SU-DHL-6 (cell line): ENCODE measurements around the gene UBL3.

Experiments used
- H2AFZ ChIP-seq: fragments of 200-600 bp; sonication (generic); 2 replicates; pipeline ENCODE4 v1.6.1; 2014; ENCODE audit warnings: low read depth, mild to moderate bottlenecking, moderate library complexity, mixed read lengths, antibody characterized with exemption, low read length; ENCODE audit not compliant: severe bottlenecking
- H3F3A ChIP-seq: fragments of 200-600 bp; shearing (Covaris generic); 2 replicates; pipeline ENCODE4 v1.6.0; 2016; ENCODE audit warnings: antibody characterized with exemption, mild to moderate bottlenecking; ENCODE audit not compliant: insufficient read depth
- H3K27ac ChIP-seq: fragments of 200-600 bp; sonication (generic); 2 replicates; pipeline ENCODE4 v1.5.1; 2016; ENCODE audit warnings: low read depth, mild to moderate bottlenecking, low read length, moderate library complexity, mixed read lengths
- H3K27me3 ChIP-seq: fragments of 200-600 bp; sonication (generic), shearing (Covaris generic); 2 replicates; pipeline ENCODE4 v1.6.0; 2014; ENCODE audit warnings: mild to moderate bottlenecking, low read length
- H3K36me3 ChIP-seq: fragments of 200-600 bp; sonication (generic); 2 replicates; pipeline ENCODE4 v1.6.1; 2014; ENCODE audit warnings: mild to moderate bottlenecking, low read length, mixed read lengths
- H3K4me2 ChIP-seq: fragments of 300-600, 200-600 bp; shearing (Covaris generic), sonication (generic); 2 replicates; pipeline ENCODE4 v1.6.0; 2014; ENCODE audit warnings: low read length, low read depth, mild to moderate bottlenecking; ENCODE audit not compliant: poor library complexity, severe bottlenecking
- H3K4me3 ChIP-seq: fragments of 200-600 bp; sonication (generic); 2 replicates; pipeline ENCODE4 v1.5.1; 2014; ENCODE audit warnings: antibody characterized with exemption, low read length, mild to moderate bottlenecking, mixed read lengths; ENCODE audit not compliant: insufficient read depth, poor library complexity, severe bottlenecking
- H3K79me2 ChIP-seq: fragments of 200-600 bp; sonication (generic); 2 replicates; pipeline ENCODE4 v1.6.1; 2014; ENCODE audit warnings: mild to moderate bottlenecking, low read length, moderate library complexity; ENCODE audit not compliant: insufficient read depth
- H3K9ac ChIP-seq: fragments of 200-600 bp; sonication (generic); 2 replicates; pipeline ENCODE4 v1.7.0; 2014; ENCODE audit warnings: mild to moderate bottlenecking, low read length
- H3K9me2 ChIP-seq: fragments of 200-600 bp; sonication (generic); replicated peaks from 2 replicates; pipeline ENCODE4 v1.6.1; 2014; ENCODE audit warnings: low read length; ENCODE audit not compliant: insufficient read depth
- H3K9me3 ChIP-seq: fragments of 200-600 bp; sonication (generic); 2 replicates; pipeline ENCODE4 v1.6.1; 2014; ENCODE audit warnings: low read length, mixed read lengths; ENCODE audit not compliant: insufficient read depth
- H4K20me1 ChIP-seq: fragments of 200-600 bp; sonication (generic); 2 replicates; pipeline ENCODE4 v1.6.1; 2014; ENCODE audit warnings: low read depth, mild to moderate bottlenecking, antibody characterized with exemption, low read length, moderate library complexity, mixed read lengths
- CTCF ChIP-seq: fragments of 200-600 bp; sonication (generic); IDR thresholded peaks from one replicate; pipeline ENCODE4 v1.5.1; 2017; ENCODE audit warnings: antibody characterized with exemption, mild to moderate bottlenecking, low read length, moderate library complexity; ENCODE audit not compliant: insufficient read depth, poor library complexity, severe bottlenecking
- EZH2phosphoT487 ChIP-seq: fragments of 200-600 bp; sonication (generic), shearing (Covaris generic); conservative IDR thresholded peaks from 2 replicates; pipeline ENCODE4 v1.6.1; 2018; ENCODE audit warnings: mild to moderate bottlenecking, antibody characterized with exemption, low read length, moderate library complexity, mixed read lengths

UBL3 gene

GRCh38 chr13:29801102-29801501, 49.3 kb downstream of the UBL3 start:
- Histone ChIP-seq H2AFZ (no peak overlapping the region), H3K9me3 (no peaks in the 10 kb centered on the region), H3K9me2 (no peaks in the 10 kb centered on the region), H4K20me1 (peaks cover 3% of the 10 kb centered on the region; the same call in 1 of the 2 replicates), H3K9ac (no peak overlapping the region), H3K27ac (no peak overlapping the region), H3K27me3 (no peaks in the 10 kb centered on the region), H3K4me3 (no peak overlapping the region), H3F3A (no peaks in the 10 kb centered on the region), H3K79me2 (no peaks in the 10 kb centered on the region), H3K36me3 (no peaks in the 10 kb centered on the region), H3K4me2 (no peak overlapping the region)
- no peak for TF ChIP-seq CTCF
- TF ChIP-seq EZH2phosphoT487: no peak

GRCh38 chr13:29800687-29801086, 49.7 kb downstream of the UBL3 start:
- no peak overlapping the region for H3K4me2 ChIP-seq
- no peaks in the 10 kb centered on the region for H3K27me3 ChIP-seq
- H3K36me3 ChIP-seq: no peaks in the 10 kb centered on the region
- H2AFZ ChIP-seq: no peak overlapping the region
- no peak for TF ChIP-seq CTCF
- no peak for TF ChIP-seq EZH2phosphoT487
- H3F3A ChIP-seq: no peaks in the 10 kb centered on the region
- no peaks in the 10 kb centered on the region for H3K79me2 ChIP-seq
- H3K9ac ChIP-seq: no peak overlapping the region
- H3K4me3 ChIP-seq: no peak overlapping the region
- H4K20me1 ChIP-seq: peaks cover 3% of the 10 kb centered on the region; the same call in 1 of the 2 replicates
- no peaks in the 10 kb centered on the region for H3K9me3 ChIP-seq
- H3K27ac ChIP-seq: no peak overlapping the region
- no peaks in the 10 kb centered on the region for H3K9me2 ChIP-seq

- Histone ChIP-seq H3K4me3 (no peak overlapping the region), H3K79me2 (no peaks in the 10 kb centered on the region), H3K36me3 (no peaks in the 10 kb centered on the region), H3K9me3 (no peaks in the 10 kb centered on the region), H3K9ac (no peak overlapping the region), H3K9me2 (no peaks in the 10 kb centered on the region), H3K4me2 (no peak overlapping the region), H2AFZ (no peak overlapping the region), H3F3A (no peaks in the 10 kb centered on the region), H3K27me3 (no peaks in the 10 kb centered on the region), H4K20me1 (peaks cover 3% of the 10 kb centered on the region; the same call in 1 of the 2 replicates), H3K27ac (no peak overlapping the region)
- no peak for TF ChIP-seq EZH2phosphoT487
- TF ChIP-seq CTCF: no peak
Measured at GRCh38 chr13:29799041-29799440, 51.4 kb downstream of the UBL3 start.
